IPS-18a (cell line): ENCODE measurements around the gene KCNH6.

Source experiments
- H3K27ac ChIP-seq: one replicate; pipeline ENCODE4 v1.5.1; 2013; ENCODE audit warnings: low read length
- H3K27me3 ChIP-seq: one replicate; pipeline ENCODE4 v1.6.1; 2013; ENCODE audit warnings: mild to moderate bottlenecking, low read length; ENCODE audit not compliant: control insufficient read depth, insufficient read depth
- H3K36me3 ChIP-seq: one replicate; pipeline ENCODE4 v1.6.1; 2013; ENCODE audit warnings: low read depth, low read length; ENCODE audit not compliant: control insufficient read depth
- H3K4me1 ChIP-seq: one replicate; pipeline ENCODE4 v1.6.1; 2013; ENCODE audit warnings: low read depth, low read length; ENCODE audit not compliant: control insufficient read depth
- H3K4me3 ChIP-seq: one replicate; pipeline ENCODE4 v1.5.1; 2013; ENCODE audit warnings: low read length
- H3K9ac ChIP-seq: one replicate; pipeline ENCODE4 v1.6.1; 2013; ENCODE audit warnings: mild to moderate bottlenecking, low read length, moderate library complexity
- H3K9me3 ChIP-seq: one replicate; pipeline ENCODE4 v1.6.1; 2013; ENCODE audit warnings: low read depth, low read length; ENCODE audit not compliant: control insufficient read depth

The KCNH6 gene

GRCh38 chr17:63555500-63556156 lies 32.5 kb downstream of the KCNH6 start:
- Histone ChIP-seq H3K9me3 (no peaks in the 10 kb centered on the region), H3K27ac (no peak overlapping the region), H3K36me3 (no peaks in the 10 kb centered on the region), H3K4me1 (no peaks in the 10 kb centered on the region), H3K27me3 (no peaks in the 10 kb centered on the region), H3K9ac (no peak overlapping the region), H3K4me3 (no peak overlapping the region)

GRCh38 chr17:63557416-63557815 lies 34.3 kb downstream of the KCNH6 start:
- Histone ChIP-seq H3K27ac (no peak overlapping the region), H3K4me3 (no peak overlapping the region), H3K9ac (no peak overlapping the region), H3K4me1 (no peaks in the 10 kb centered on the region), H3K36me3 (no peaks in the 10 kb centered on the region), H3K9me3 (no peaks in the 10 kb centered on the region), H3K27me3 (no peaks in the 10 kb centered on the region)

GRCh38 chr17:63558441-63558840 lies 35.3 kb downstream of the KCNH6 start:
- Histone ChIP-seq H3K36me3 (no peaks in the 10 kb centered on the region), H3K9ac (no peak overlapping the region), H3K4me3 (no peak overlapping the region), H3K9me3 (no peaks in the 10 kb centered on the region), H3K4me1 (no peaks in the 10 kb centered on the region), H3K27me3 (no peaks in the 10 kb centered on the region), H3K27ac (no peak overlapping the region)

GRCh38 chr17:63561819-63562218 lies 38.7 kb downstream of the KCNH6 start:
- H3K36me3 ChIP-seq = no peaks in the 10 kb centered on the region
- no peaks in the 10 kb centered on the region for H3K27me3 ChIP-seq
- no peak overlapping the region for H3K4me3 ChIP-seq
- no peaks in the 10 kb centered on the region for H3K4me1 ChIP-seq
- no peaks in the 10 kb centered on the region for H3K9me3 ChIP-seq
- H3K27ac ChIP-seq = no peak overlapping the region
- no peak overlapping the region for H3K9ac ChIP-seq

- Histone ChIP-seq H3K4me3 (no peak overlapping the region), H3K9me3 (no peaks in the 10 kb centered on the region), H3K36me3 (no peaks in the 10 kb centered on the region), H3K4me1 (no peaks in the 10 kb centered on the region), H3K27ac (no peak overlapping the region), H3K9ac (no peak overlapping the region), H3K27me3 (no peaks in the 10 kb centered on the region)
These were observed 40.2 kb downstream of the KCNH6 start for GRCh38 chr17:63563339-63563738.

GRCh38 chr17:63564562-63564961 lies 41.4 kb downstream of the KCNH6 start:
- H3K36me3 ChIP-seq = no peaks in the 10 kb centered on the region
- H3K27ac ChIP-seq = no peak overlapping the region
- H3K9ac ChIP-seq = no peak overlapping the region

GRCh38 chr17:63567229-63567628 lies 44.1 kb downstream of the KCNH6 start:
- Histone ChIP-seq H3K36me3 (no peaks in the 10 kb centered on the region), H3K9ac (no peak overlapping the region), H3K4me1 (no peaks in the 10 kb centered on the region), H3K27me3 (no peaks in the 10 kb centered on the region), H3K9me3 (no peaks in the 10 kb centered on the region), H3K4me3 (no peak overlapping the region), H3K27ac (no peak overlapping the region)

More at GRCh38 chr17:63564562-63564961, 41.4 kb downstream of the KCNH6 start:
- Histone ChIP-seq H3K4me1 (no peaks in the 10 kb centered on the region), H3K9me3 (no peaks in the 10 kb centered on the region), H3K27me3 (no peaks in the 10 kb centered on the region), H3K4me3 (no peak overlapping the region)

- no peaks in the 10 kb centered on the region for H3K9me3 ChIP-seq
- no peaks in the 10 kb centered on the region for H3K4me1 ChIP-seq
- H3K27ac ChIP-seq = no peak overlapping the region
- H3K36me3 ChIP-seq = no peaks in the 10 kb centered on the region
- H3K9ac ChIP-seq = no peak overlapping the region
- H3K4me3 ChIP-seq = no peak overlapping the region
- H3K27me3 ChIP-seq = no peaks in the 10 kb centered on the region
These were observed 45.4 kb downstream of the KCNH6 start for GRCh38 chr17:63568563-63568962.

GRCh38 chr17:63571632-63572310 lies 48.6 kb downstream of the KCNH6 start:
- no peaks in the 10 kb centered on the region for H3K36me3 ChIP-seq
- H3K27me3 ChIP-seq = no peaks in the 10 kb centered on the region
- no peak overlapping the region for H3K9ac ChIP-seq
- no peaks in the 10 kb centered on the region for H3K9me3 ChIP-seq
- H3K4me1 ChIP-seq = no peaks in the 10 kb centered on the region
- no peak overlapping the region for H3K4me3 ChIP-seq
- H3K27ac ChIP-seq = no peak overlapping the region

- H3K4me3 ChIP-seq = no peak overlapping the region
- H3K4me1 ChIP-seq = no peaks in the 10 kb centered on the region
- no peaks in the 10 kb centered on the region for H3K27me3 ChIP-seq
- H3K9me3 ChIP-seq = no peaks in the 10 kb centered on the region
- H3K9ac ChIP-seq = no peak overlapping the region
- H3K36me3 ChIP-seq = no peaks in the 10 kb centered on the region
- H3K27ac ChIP-seq = no peak overlapping the region
These were observed 50.5 kb downstream of the KCNH6 start for GRCh38 chr17:63573634-63574033.

- Histone ChIP-seq H3K36me3 (peaks cover 24% of the 10 kb centered on the region), H3K27ac (no peak overlapping the region), H3K27me3 (no peaks in the 10 kb centered on the region), H3K9me3 (no peaks in the 10 kb centered on the region), H3K9ac (no peak overlapping the region), H3K4me3 (no peak overlapping the region), H3K4me1 (peaks cover 7% of the 10 kb centered on the region)
These were observed 55.0 kb downstream of the KCNH6 start for GRCh38 chr17:63578027-63578768.
